OCI-LY7 (cell line): ENCODE results near the gene GADL1. TPM values are rescaled to one million over a fixed set of nuclear protein-coding genes. Genes with fewer than 3 reads are reported as not detected.

Source experiments
- BruUV-seq: library from RNA; stranded (reverse); fragments of 400-500 nt; replicated peaks from 2 replicates; lab custom pipeline; 2021; lab: Mats Ljungman, UMichigan
- CTCF ChIA-PET: fragments of 300-600 bp; sonication (Branson Sonifier 250); formaldehyde crosslinking; loops from one replicate; lab custom pipeline; 2022; ENCODE audit warnings: antibody characterized with exemption; ENCODE audit not compliant: unreplicated experiment; lab: Charles Lee
- POLR2A ChIA-PET: fragments of 300-600 bp; sonication (Branson Sonifier 250); formaldehyde crosslinking; loops from one replicate; lab custom pipeline; 2022; ENCODE audit warnings: antibody characterized with exemption; lab: Charles Lee
- DNase-seq: peaks from one replicate; pipeline ENCODE4 v3.0.0-alpha.2; 2015; ENCODE audit warnings: low spot score
- H2AFZ ChIP-seq: fragments of 200-600 bp; sonication (generic), shearing (Covaris generic); 2 replicates; pipeline ENCODE4 v1.6.1; 2014; ENCODE audit warnings: mild to moderate bottlenecking, antibody characterized with exemption, low read length, moderate library complexity
- H3K27ac ChIP-seq: fragments of 200-600 bp; sonication (generic); 2 replicates; pipeline ENCODE4 v1.5.1; 2014; ENCODE audit warnings: mixed run types, low read depth, mild to moderate bottlenecking, moderate library complexity, low read length, inconsistent platforms; ENCODE audit not compliant: poor library complexity, severe bottlenecking
- H3K36me3 ChIP-seq: fragments of 200-600 bp; sonication (generic); 2 replicates; pipeline ENCODE4 v1.6.1; 2014; ENCODE audit warnings: mild to moderate bottlenecking, antibody characterized with exemption, low read length, moderate library complexity, mixed read lengths; ENCODE audit not compliant: insufficient read depth
- H3K4me1 ChIP-seq: fragments of 200-600 bp; sonication (generic); 2 replicates; pipeline ENCODE4 v1.5.1; 2014; ENCODE audit warnings: mild to moderate bottlenecking, low read length; ENCODE audit not compliant: insufficient read depth, poor library complexity, severe bottlenecking
- H3K4me2 ChIP-seq: fragments of 200-600 bp; sonication (generic); 2 replicates; pipeline ENCODE4 v1.6.1; 2014; ENCODE audit warnings: mild to moderate bottlenecking, low read length
- H3K4me3 ChIP-seq: fragments of 200-600 bp; sonication (generic); 2 replicates; pipeline ENCODE4 v1.5.1; 2014; ENCODE audit warnings: mild to moderate bottlenecking, low read depth, low read length; ENCODE audit not compliant: poor library complexity, severe bottlenecking
- H3K79me2 ChIP-seq: fragments of 200-600 bp; sonication (generic); 2 replicates; pipeline ENCODE4 v1.6.1; 2016; ENCODE audit warnings: low read depth, mild to moderate bottlenecking, low read length, moderate library complexity, mixed read lengths; ENCODE audit not compliant: insufficient read depth
- H3K9me2 ChIP-seq: fragments of 200-600 bp; sonication (generic); 2 replicates; pipeline ENCODE4 v1.6.1; 2016; ENCODE audit warnings: mild to moderate bottlenecking, low read length, mixed read lengths; ENCODE audit not compliant: insufficient read depth
- H3K9me3 ChIP-seq: fragments of 200-600 bp; sonication (generic); 2 replicates; pipeline ENCODE4 v1.6.1; 2014; ENCODE audit warnings: mild to moderate bottlenecking, mixed run types, low read length, mixed read lengths
- H4K20me1 ChIP-seq: fragments of 200-600 bp; sonication (generic); 2 replicates; pipeline ENCODE4 v1.6.1; 2014; ENCODE audit warnings: mild to moderate bottlenecking, antibody characterized with exemption, low read length, moderate library complexity, mixed read lengths; ENCODE audit not compliant: insufficient read depth
- CTCF ChIP-seq: fragments of 200-600 bp; sonication (generic); conservative IDR thresholded peaks from 2 replicates; pipeline ENCODE4 v1.5.1; 2014; ENCODE audit warnings: mild to moderate bottlenecking, antibody characterized with exemption, low read length, moderate library complexity, mixed read lengths
- EZH2phosphoT487 ChIP-seq: fragments of 200-600 bp; sonication (generic); IDR thresholded peaks from 2 replicates; pipeline ENCODE4 v1.6.1; 2018; ENCODE audit warnings: low read depth, borderline replicate concordance, mild to moderate bottlenecking, mixed run types, antibody characterized with exemption, low read length, moderate library complexity, mixed read lengths
- intact Hi-C: fragments of 100-400 bp; cut with micrococcal nuclease; formaldehyde crosslinking; loops from one replicate; pipeline ENCODE4 v1.10.0; 2022; ENCODE audit not compliant: unreplicated experiment
- total RNA-seq, 2 experiments: library from RNA; depleted of rRNA in 1 of 2; stranded (reverse); fragments of >200 nt in 1 of 2; shearing (Covaris generic) in 1 of 2; gene quantifications; 2 replicates each; pipeline ENCODE4 v1.2.3, GENCODE V29; 2014 to 2022

GADL1 gene
- total RNA-seq, 2 experiments from 2014 or later = not detected

- ChIA-PET POLR2A (interaction anchor here (1.1 kb wide), 1 partner anchor 24 kb away, joined by 3 read pairs; no protein-coding TSS in a partner anchor), CTCF (no interaction called here)
- H3K36me3 ChIP-seq = no peaks in the 10 kb centered on the region
- intact Hi-C loops = no loop called here
- H3K9me2 ChIP-seq = no peaks in the 10 kb centered on the region
- H3K4me1 ChIP-seq = no peaks in the 10 kb centered on the region
- no peak overlapping the region for H3K27ac ChIP-seq
- no peak overlapping the region for H3K4me3 ChIP-seq
- TF ChIP-seq CTCF (no peak), EZH2phosphoT487 (no peak)
- DNase-seq = no peak
- H3K9me3 ChIP-seq = no peaks in the 10 kb centered on the region
- no peaks in the 10 kb centered on the region for H3K79me2 ChIP-seq
- no TSS peak for BruUV-seq
- H4K20me1 ChIP-seq = no peaks in the 10 kb centered on the region
- no peak overlapping the region for H3K4me2 ChIP-seq
- H2AFZ ChIP-seq = no peak overlapping the region
Measured at GRCh38 chr3:30848087-30848779, 46.2 kb downstream of the GADL1 start.

GRCh38 chr3:30847592-30847991, 46.9 kb downstream of the GADL1 start:
- CTCF ChIA-PET = no interaction called here
- intact Hi-C loops = no loop called here
- no peak overlapping the region for H3K4me3 ChIP-seq
- H3K9me2 ChIP-seq = no peaks in the 10 kb centered on the region
- H4K20me1 ChIP-seq = no peaks in the 10 kb centered on the region
- H3K4me1 ChIP-seq = no peaks in the 10 kb centered on the region
- no peaks in the 10 kb centered on the region for H3K9me3 ChIP-seq
- no TSS peak for BruUV-seq
- no peaks in the 10 kb centered on the region for H3K79me2 ChIP-seq
- H3K36me3 ChIP-seq = no peaks in the 10 kb centered on the region
- no peak overlapping the region for H2AFZ ChIP-seq
- no peak overlapping the region for H3K4me2 ChIP-seq
- H3K27ac ChIP-seq = no peak overlapping the region
- POLR2A ChIA-PET = interaction anchor here (1.1 kb wide), 1 partner anchor 24 kb away, joined by 3 read pairs; no protein-coding TSS in a partner anchor
- TF ChIP-seq EZH2phosphoT487 = no peak
- TF ChIP-seq CTCF = no peak
- no peak for DNase-seq

DNA sequence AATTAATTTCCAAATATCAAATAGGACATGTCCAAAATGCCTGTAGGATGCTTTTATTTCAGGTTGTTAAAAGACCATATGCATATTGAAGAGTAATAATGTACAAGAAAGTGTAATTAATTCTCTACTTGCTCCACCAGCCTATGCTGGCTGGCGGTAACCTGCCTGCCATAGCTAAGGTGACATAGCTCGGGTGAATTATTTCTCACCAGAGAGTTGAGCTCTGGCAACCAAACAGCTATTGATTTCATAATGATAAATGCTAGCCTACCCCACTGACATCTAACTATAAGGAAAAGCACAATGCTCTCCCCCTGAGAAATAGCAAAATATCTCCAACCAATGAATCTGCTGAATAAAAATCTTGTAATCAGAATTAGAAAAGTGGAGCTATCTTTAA, 48.9 kb downstream of the GADL1 start:
- intact Hi-C loops = no loop called here
- Histone ChIP-seq H3K4me3 (no peak overlapping the region), H3K9me3 (no peaks in the 10 kb centered on the region), H3K4me2 (no peak overlapping the region), H2AFZ (no peak overlapping the region), H3K9me2 (no peaks in the 10 kb centered on the region), H3K36me3 (no peaks in the 10 kb centered on the region), H3K27ac (no peak overlapping the region), H3K79me2 (no peaks in the 10 kb centered on the region), H4K20me1 (no peaks in the 10 kb centered on the region), H3K4me1 (no peaks in the 10 kb centered on the region)
- POLR2A ChIA-PET = interaction anchor here (0.6 to 0.7 kb wide), 2 partner anchors 383 to 452 kb away, joined by 3 to 4 read pairs; no protein-coding TSS in a partner anchor
- CTCF ChIA-PET = no interaction called here
- no peak for DNase-seq
- no TSS peak for BruUV-seq
- TF ChIP-seq CTCF (no peak), EZH2phosphoT487 (no peak)
